HCT116 (cell line): ENCODE data around the gene EPB41L4A. TPM values are rescaled to one million over a fixed set of nuclear protein-coding genes. Genes with fewer than 3 reads are reported as not detected.

Experiments
- ATAC-seq: fragments of 200-7000 bp; cut with Tn5 transposase; 2 replicates; pipeline ENCODE4 v1.9.1; 2020; ENCODE audit warnings: mild to moderate bottlenecking, moderate library complexity
- BruUV-seq: library from RNA; stranded (reverse); fragments of 400-500 nt; replicated peaks from 2 replicates; lab custom pipeline; 2021; lab: Mats Ljungman, UMichigan
- CTCF ChIA-PET: fragments of 300-600 bp; sonication (Branson Sonifier 250); formaldehyde crosslinking; loops from one replicate; lab custom pipeline; 2021; ENCODE audit warnings: antibody characterized with exemption; lab: Charles Lee
- POLR2A ChIA-PET: fragments of 300-600, 350-600 bp; sonication (Branson Sonifier 250); formaldehyde crosslinking; loops from one replicate; lab custom pipeline; 2021; ENCODE audit warnings: antibody characterized with exemption; lab: Charles Lee
- RAD21 ChIA-PET, 2 experiments: fragments of 300-600 bp; sonication (Branson Sonifier 250); formaldehyde crosslinking; loops; one replicate each; lab custom pipeline; 2023; ENCODE audit warnings: low total read pairs in 2 of 2; ENCODE audit not compliant: uncharacterized antibody in 2 of 2, unreplicated experiment in 2 of 2, low non-redundant PET in 1 of 2; lab: Charles Lee
- DNase-seq: peaks from one replicate; pipeline ENCODE4 v3.0.0-alpha.2; 2010; ENCODE audit warnings: low read depth, low spot score
- H2AFZ ChIP-seq: fragments of 200-600 bp; shearing (Covaris generic), sonication (generic); 2 replicates; pipeline ENCODE4 v1.6.1; 2017; ENCODE audit warnings: low read depth, mixed run types, mixed read lengths, antibody characterized with exemption, low read length; ENCODE audit not compliant: poor library complexity, severe bottlenecking
- H3K27ac ChIP-seq: 2 replicates; pipeline ENCODE4 v1.5.1; 2012; ENCODE audit warnings: low read depth, low read length
- H3K27me3 ChIP-seq: fragments of 200-600 bp; sonication (generic); 2 replicates; pipeline ENCODE4 v1.6.1; 2016; ENCODE audit warnings: mixed run types, low read length, mixed read lengths; ENCODE audit not compliant: insufficient read depth
- H3K36me3 ChIP-seq, 2 experiments: fragments of 200-500 bp in 1 of 2; fragments of 200-600 bp in 1 of 2; sonication (Bioruptor generic) in 1 of 2; sonication (generic) in 1 of 2; 2 replicates each; pipeline versions ENCODE4 v1.5.1 to v1.6.1; 2014 to 2016; ENCODE audit warnings: low read length in 2 of 2, inconsistent platforms in 1 of 2, mixed read lengths in 1 of 2, mixed run types in 1 of 2; ENCODE audit not compliant: insufficient read depth in 2 of 2, control insufficient read depth in 1 of 2
- H3K4me1 ChIP-seq, 2 experiments: fragments of 200-600 bp in 1 of 2; sonication (generic) in 1 of 2; 2 replicates each; pipeline versions ENCODE4 v1.5.1 to v1.6.1; 2012 to 2017; ENCODE audit warnings: low read length in 2 of 2, inconsistent platforms in 1 of 2, mild to moderate bottlenecking in 1 of 2, mixed read lengths in 1 of 2, mixed run types in 1 of 2, moderate library complexity in 1 of 2; ENCODE audit not compliant: insufficient read depth in 2 of 2, control insufficient read depth in 1 of 2
- H3K4me2 ChIP-seq: fragments of 200-600 bp; sonication (generic); 2 replicates; pipeline ENCODE4 v1.6.1; 2017; ENCODE audit warnings: mixed run types, low read length, mixed read lengths
- H3K4me3 ChIP-seq, 2 experiments: fragments of 200-600 bp in 1 of 2; sonication (generic) in 1 of 2; replicated peaks in 1 of 2; 2 replicates each; pipeline ENCODE4 v1.5.1; 2011 to 2016; ENCODE audit warnings: low read length in 2 of 2, control low read depth in 1 of 2, low read depth in 1 of 2, mild to moderate bottlenecking in 1 of 2, mixed read lengths in 1 of 2, mixed run types in 1 of 2
- H3K79me2 ChIP-seq: fragments of 200-600 bp; sonication (generic); 2 replicates; pipeline ENCODE4 v1.6.1; 2017; ENCODE audit warnings: mild to moderate bottlenecking, mixed run types, low read length, moderate library complexity, mixed read lengths; ENCODE audit not compliant: insufficient read depth
- H3K9ac ChIP-seq: fragments of 200-600 bp; sonication (generic); 2 replicates; pipeline ENCODE4 v1.6.1; 2016; ENCODE audit warnings: low read length, mixed read lengths
- H3K9me2 ChIP-seq: fragments of 200-600 bp; sonication (generic), shearing (Covaris generic); 2 replicates; pipeline ENCODE4 v1.6.1; 2017; ENCODE audit warnings: mixed run types, mild to moderate bottlenecking, moderate library complexity; ENCODE audit not compliant: insufficient read depth
- H3K9me3 ChIP-seq, 2 experiments: fragments of 200-500 bp in 1 of 2; fragments of 200-600 bp in 1 of 2; sonication (Bioruptor generic) in 1 of 2; sonication (generic) in 1 of 2; 2 replicates each; pipeline ENCODE4 v1.6.1; 2014 to 2017; ENCODE audit warnings: low read length in 2 of 2, mixed read lengths in 2 of 2, inconsistent platforms in 1 of 2, low read depth in 1 of 2, mild to moderate bottlenecking in 1 of 2, mixed run types in 1 of 2, moderate library complexity in 1 of 2; ENCODE audit not compliant: control insufficient read depth in 1 of 2, insufficient read depth in 1 of 2
- H4K20me1 ChIP-seq: fragments of 200-600 bp; sonication (generic), shearing (Covaris generic); 2 replicates; pipeline ENCODE4 v1.6.1; 2017; ENCODE audit warnings: mixed run types, mild to moderate bottlenecking, moderate library complexity; ENCODE audit not compliant: insufficient read depth
- EGR1 ChIP-seq: IDR thresholded peaks from 2 replicates; pipeline ENCODE4 v1.6.1; 2012; ENCODE audit warnings: low read depth
- ELF1 ChIP-seq: IDR thresholded peaks from 2 replicates; pipeline ENCODE4 v1.6.1; 2012; ENCODE audit warnings: low read depth, borderline replicate concordance
- EZH2 ChIP-seq: fragments of 200-600 bp; sonication (generic); IDR thresholded peaks from 2 replicates; pipeline ENCODE4 v1.6.1; 2017; ENCODE audit warnings: antibody characterized with exemption, mixed run types
- FOSL1 ChIP-seq: IDR thresholded peaks from 2 replicates; pipeline ENCODE4 v1.6.1; 2012; ENCODE audit warnings: low read depth
- POLR2A ChIP-seq: IDR thresholded peaks from 2 replicates; pipeline ENCODE4 v1.7.0; 2011; ENCODE audit warnings: borderline replicate concordance; ENCODE audit not compliant: insufficient read depth, insufficient read length; ENCODE audit errors: extremely low read depth
- RAD21 ChIP-seq: IDR thresholded peaks from 2 replicates; pipeline ENCODE4 v1.6.1; 2012; ENCODE audit warnings: low read depth, mild to moderate bottlenecking
- SIN3A ChIP-seq: IDR thresholded peaks from 2 replicates; pipeline ENCODE4 v1.6.1; 2012; ENCODE audit warnings: low read depth
- SP1 ChIP-seq: IDR thresholded peaks from 2 replicates; pipeline ENCODE4 v1.6.1; 2012; ENCODE audit warnings: low read depth
- TCF7L2 ChIP-seq: IDR thresholded peaks from 2 replicates; pipeline ENCODE4 v1.7.0; 2011; ENCODE audit warnings: borderline replicate concordance, inconsistent platforms; ENCODE audit not compliant: insufficient read depth, insufficient read length; ENCODE audit errors: extremely low read depth
- intact Hi-C: fragments of 100-400 bp; cut with micrococcal nuclease; formaldehyde crosslinking; loops from 2 replicates; pipeline ENCODE4 v1.10.0; 2022
- total RNA-seq: library from RNA; stranded (reverse); gene quantifications from one replicate; pipeline ENCODE4 v1.2.1, GENCODE V29; 2021; ENCODE audit not compliant: unreplicated experiment
- TF ChIP-seq, protein P1 (sequence below): IDR thresholded peaks from 2 replicates; pipeline ENCODE4 v1.6.1; 2012
- TF ChIP-seq, protein P2 (sequence below), 3 experiments: fragments of 200-600 bp in 1 of 3; sonication (generic) in 1 of 3; IDR thresholded peaks in 2 of 3; conservative IDR thresholded peaks in 1 of 3; 2 replicates each; pipeline ENCODE4 v1.5.1; 2012 to 2017; ENCODE audit warnings: low read depth in 2 of 3, low read length in 2 of 3, antibody characterized with exemption in 1 of 3, borderline replicate concordance in 1 of 3, control low read depth in 1 of 3, mild to moderate bottlenecking in 1 of 3, mixed read lengths in 1 of 3, mixed run types in 1 of 3, moderate library complexity in 1 of 3; ENCODE audit not compliant: insufficient read depth in 1 of 3
- TF ChIP-seq, protein P3 (sequence below): IDR thresholded peaks from 2 replicates; pipeline ENCODE4 v1.6.1; 2012; ENCODE audit warnings: low read depth

Gene EPB41L4A
- total RNA-seq, 1 experiment from 2014 or later = 2.8 TPM

DNA sequence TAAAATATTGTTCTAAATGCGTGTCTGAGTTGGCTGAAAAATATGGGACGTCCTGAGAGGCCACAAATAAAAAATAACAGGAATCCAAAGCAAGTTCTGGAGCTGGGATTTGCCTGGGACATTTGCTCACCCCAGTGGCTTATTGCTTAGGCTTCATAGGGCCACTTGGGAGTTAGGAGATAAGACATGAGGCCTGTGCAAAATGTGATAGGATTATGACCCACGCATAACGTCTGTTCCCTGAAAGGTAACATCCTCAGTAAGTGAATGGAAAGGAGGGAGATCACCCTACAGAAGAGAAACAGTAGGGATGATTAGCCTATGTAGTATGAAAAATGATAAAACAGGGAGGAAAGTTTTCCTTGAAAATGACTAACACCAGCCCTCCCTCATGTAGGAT lies 269.4 kb downstream of the EPB41L4A start:
- no TSS peak for BruUV-seq
- Histone ChIP-seq H3K27ac (no peak overlapping the region), H3K9me3 (no peaks in the 10 kb centered on the region), H3K27me3 (no peaks in the 10 kb centered on the region), H3K4me3 (no peak overlapping the region), H4K20me1 (no peaks in the 10 kb centered on the region), H3K36me3 (no peaks in the 10 kb centered on the region), H3K9me2 (no peaks in the 10 kb centered on the region), H3K4me1 (no peaks in the 10 kb centered on the region), H2AFZ (no peak overlapping the region), H3K79me2 (no peaks in the 10 kb centered on the region), H3K4me2 (no peak overlapping the region), H3K9ac (no peak overlapping the region)
- no peak for ATAC-seq
- ChIA-PET RAD21 (interaction anchor here in 1 of 2 experiments (1.6 kb wide), 1 partner anchor 599 kb away, joined by 4 read pairs; no protein-coding TSS in a partner anchor), CTCF (no interaction called here), POLR2A (interaction anchor here (2.0 kb wide), 1 partner anchor 11 kb away, joined by 4 read pairs; no protein-coding TSS in a partner anchor)
- intact Hi-C loops = loop anchor here (5.0 kb wide), 3 partner anchors 392 to 1392 kb away; partner anchors contain the start of gene NREP
- DNase-seq = no peak
- TF ChIP-seq FOSL1 (no peak), POLR2A (no peak), TCF7L2 (no peak), EZH2 (no peak), EGR1 (no peak), SP1 (no peak)
- TF ChIP-seq, protein P1, sequence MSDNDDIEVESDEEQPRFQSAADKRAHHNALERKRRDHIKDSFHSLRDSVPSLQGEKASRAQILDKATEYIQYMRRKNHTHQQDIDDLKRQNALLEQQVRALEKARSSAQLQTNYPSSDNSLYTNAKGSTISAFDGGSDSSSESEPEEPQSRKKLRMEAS = no peak

DNA sequence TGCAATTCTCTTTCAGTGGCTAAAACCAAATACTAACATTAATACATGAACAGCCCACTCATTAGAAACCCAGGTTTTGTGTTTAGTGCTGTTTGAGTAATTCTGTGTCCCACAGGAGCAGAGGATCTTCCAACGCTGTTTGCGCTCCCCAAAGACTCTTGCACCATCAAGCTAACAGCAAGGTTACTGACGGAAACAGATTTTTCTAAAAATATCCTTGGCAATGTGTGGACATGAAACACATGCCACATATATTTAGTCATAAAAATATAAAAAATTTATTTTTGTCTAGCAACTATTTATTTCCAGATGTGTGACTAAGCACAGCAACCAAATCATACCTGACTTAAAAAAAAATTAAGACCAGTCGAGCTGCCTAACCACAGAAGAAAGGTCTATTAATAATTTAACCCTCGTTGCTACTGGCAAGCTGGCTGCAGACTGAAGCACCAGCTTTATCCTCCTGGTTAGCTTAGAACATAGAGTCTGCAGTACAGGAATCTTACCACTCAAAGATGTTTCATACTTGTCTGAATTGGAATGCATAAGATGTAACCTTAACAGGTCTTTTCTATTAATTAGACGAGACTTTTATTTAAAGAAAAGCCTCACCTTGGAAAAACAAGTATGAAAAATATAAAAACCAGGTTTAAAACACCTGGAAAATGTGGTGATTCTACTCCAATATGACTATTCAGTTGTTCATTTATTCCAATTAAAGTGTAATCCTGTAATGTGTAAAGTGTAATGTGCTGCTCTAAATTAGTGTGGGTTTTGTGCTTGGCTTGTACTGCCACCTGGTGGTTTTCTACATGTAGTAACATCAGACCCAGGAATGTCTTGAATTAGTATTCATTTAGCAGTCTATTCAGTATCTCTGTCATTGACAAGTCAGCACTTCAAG lies 272.5 kb downstream of the EPB41L4A start:
- no TSS peak for BruUV-seq
- Histone ChIP-seq H3K4me3 (no peak overlapping the region), H3K9ac (no peak overlapping the region), H2AFZ (peak overlapping the region; percentile 56), H3K27ac (no peak overlapping the region), H3K36me3 (no peaks in the 10 kb centered on the region), H3K9me3 (no peaks in the 10 kb centered on the region), H3K9me2 (no peaks in the 10 kb centered on the region)
- intact Hi-C loops = loop anchor here (1.0 to 5.0 kb wide), 8 partner anchors 311 to 1389 kb away; partner anchors contain the start of gene NREP
- RAD21 ChIA-PET = interaction anchor here in 1 of 2 experiments (1.0 kb wide), 1 partner anchor 191 kb away, joined by 3 read pairs; no protein-coding TSS in a partner anchor
- TF ChIP-seq ELF1 (no peak), RAD21 (peak; percentile 94), EZH2 (no peak), SIN3A (no peak), SP1 (no peak)
- TF ChIP-seq, protein P2, sequence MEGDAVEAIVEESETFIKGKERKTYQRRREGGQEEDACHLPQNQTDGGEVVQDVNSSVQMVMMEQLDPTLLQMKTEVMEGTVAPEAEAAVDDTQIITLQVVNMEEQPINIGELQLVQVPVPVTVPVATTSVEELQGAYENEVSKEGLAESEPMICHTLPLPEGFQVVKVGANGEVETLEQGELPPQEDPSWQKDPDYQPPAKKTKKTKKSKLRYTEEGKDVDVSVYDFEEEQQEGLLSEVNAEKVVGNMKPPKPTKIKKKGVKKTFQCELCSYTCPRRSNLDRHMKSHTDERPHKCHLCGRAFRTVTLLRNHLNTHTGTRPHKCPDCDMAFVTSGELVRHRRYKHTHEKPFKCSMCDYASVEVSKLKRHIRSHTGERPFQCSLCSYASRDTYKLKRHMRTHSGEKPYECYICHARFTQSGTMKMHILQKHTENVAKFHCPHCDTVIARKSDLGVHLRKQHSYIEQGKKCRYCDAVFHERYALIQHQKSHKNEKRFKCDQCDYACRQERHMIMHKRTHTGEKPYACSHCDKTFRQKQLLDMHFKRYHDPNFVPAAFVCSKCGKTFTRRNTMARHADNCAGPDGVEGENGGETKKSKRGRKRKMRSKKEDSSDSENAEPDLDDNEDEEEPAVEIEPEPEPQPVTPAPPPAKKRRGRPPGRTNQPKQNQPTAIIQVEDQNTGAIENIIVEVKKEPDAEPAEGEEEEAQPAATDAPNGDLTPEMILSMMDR (IDR thresholded peaks at IDR 0.05 in 2 of 3, conservative IDR thresholded peaks at IDR 0.05 in 1 of 3; ENCODE audit: borderline replicate concordance in 1 of 3, insufficient read depth in 1 of 3, low read depth in 2 of 3, low read length in 2 of 3) = peak; percentile 56 to 88 (median 87)
- TF ChIP-seq, protein P3, sequence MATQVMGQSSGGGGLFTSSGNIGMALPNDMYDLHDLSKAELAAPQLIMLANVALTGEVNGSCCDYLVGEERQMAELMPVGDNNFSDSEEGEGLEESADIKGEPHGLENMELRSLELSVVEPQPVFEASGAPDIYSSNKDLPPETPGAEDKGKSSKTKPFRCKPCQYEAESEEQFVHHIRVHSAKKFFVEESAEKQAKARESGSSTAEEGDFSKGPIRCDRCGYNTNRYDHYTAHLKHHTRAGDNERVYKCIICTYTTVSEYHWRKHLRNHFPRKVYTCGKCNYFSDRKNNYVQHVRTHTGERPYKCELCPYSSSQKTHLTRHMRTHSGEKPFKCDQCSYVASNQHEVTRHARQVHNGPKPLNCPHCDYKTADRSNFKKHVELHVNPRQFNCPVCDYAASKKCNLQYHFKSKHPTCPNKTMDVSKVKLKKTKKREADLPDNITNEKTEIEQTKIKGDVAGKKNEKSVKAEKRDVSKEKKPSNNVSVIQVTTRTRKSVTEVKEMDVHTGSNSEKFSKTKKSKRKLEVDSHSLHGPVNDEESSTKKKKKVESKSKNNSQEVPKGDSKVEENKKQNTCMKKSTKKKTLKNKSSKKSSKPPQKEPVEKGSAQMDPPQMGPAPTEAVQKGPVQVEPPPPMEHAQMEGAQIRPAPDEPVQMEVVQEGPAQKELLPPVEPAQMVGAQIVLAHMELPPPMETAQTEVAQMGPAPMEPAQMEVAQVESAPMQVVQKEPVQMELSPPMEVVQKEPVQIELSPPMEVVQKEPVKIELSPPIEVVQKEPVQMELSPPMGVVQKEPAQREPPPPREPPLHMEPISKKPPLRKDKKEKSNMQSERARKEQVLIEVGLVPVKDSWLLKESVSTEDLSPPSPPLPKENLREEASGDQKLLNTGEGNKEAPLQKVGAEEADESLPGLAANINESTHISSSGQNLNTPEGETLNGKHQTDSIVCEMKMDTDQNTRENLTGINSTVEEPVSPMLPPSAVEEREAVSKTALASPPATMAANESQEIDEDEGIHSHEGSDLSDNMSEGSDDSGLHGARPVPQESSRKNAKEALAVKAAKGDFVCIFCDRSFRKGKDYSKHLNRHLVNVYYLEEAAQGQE = no peak
- TF ChIP-seq, all 23 proteins: peak for 2
- CTCF ChIA-PET = interaction anchor here (1.2 to 1.9 kb wide), 4 partner anchors 461 to 988 kb away, joined by 3 to 8 read pairs (median 4); no protein-coding TSS in a partner anchor
- POLR2A ChIA-PET = no interaction called here
- Histone ChIP-seq H3K4me2 (no peak overlapping the region), H3K27me3 (peaks cover 5% of the 10 kb centered on the region; the same call in 1 of the 2 replicates), H3K79me2 (no peaks in the 10 kb centered on the region), H3K4me1 (no peaks in the 10 kb centered on the region), H4K20me1 (no peaks in the 10 kb centered on the region)
- ATAC-seq = peak; percentile 95
- DNase-seq = peak; percentile 73
